K562 (cell line): Measurements from ENCODE around the gene GNAL. TPM values are rescaled to one million over a fixed set of nuclear protein-coding genes. Genes with fewer than 3 reads are reported as not detected.

Experiments used
- ATAC-seq: fragments of 200-7000 bp; cut with Tn5 transposase; 3 replicates; pipeline ENCODE4 v1.9.1; 2020; ENCODE audit warnings: moderate library complexity
- BruUV-seq: library from RNA; stranded (reverse); fragments of 400-500 nt; replicated peaks from 2 replicates; lab custom pipeline; 2021; lab: Mats Ljungman, UMichigan
- CTCF ChIA-PET: fragments of 300-600 bp; formaldehyde crosslinking; extraction: SDS; loops from one replicate; lab custom pipeline; 2021; ENCODE audit warnings: low intra/inter-chr PET ratio; lab: Yijun Ruan, JAX
- POLR2A ChIA-PET: fragments of 300-600, 350-650 bp; sonication (Branson Sonifier 250); formaldehyde crosslinking; extraction: SDS; loops from one replicate; lab custom pipeline; 2021; ENCODE audit warnings: antibody characterized with exemption, inconsistent platforms; lab: Yijun Ruan, JAX
- DNase-seq, 4 experiments: peaks; one replicate each; pipeline versions ENCODE4 v3.0.0 to v3.0.0-alpha.2; 2011 to 2018; ENCODE audit warnings: low spot score in 3 of 4, mixed read lengths in 3 of 4; ENCODE audit errors: extremely low read depth in 1 of 4
- FAIRE-seq: peaks from 2 replicates; lab custom pipeline; 2011; peaks lifted over from hg19 to GRCh38; lab: Jason Lieb, UNC
- H2AFZ ChIP-seq: 2 replicates; pipeline ENCODE4 v1.6.0; 2011; ENCODE audit warnings: low read depth, low read length, control low read depth, inconsistent platforms
- H3K27ac ChIP-seq: fragments of 200-600 bp; 3 replicates; pipeline ENCODE4 v1.8.0; 2011; ENCODE audit warnings: low read depth, mild to moderate bottlenecking, control low read depth, inconsistent platforms, low read length, moderate library complexity, mixed read lengths; ENCODE audit errors: extremely low read depth
- H3K27me3 ChIP-seq, 2 experiments: fragments of 300-600 bp in 1 of 2; 2 replicates in 1 of 2; 3 replicates in 1 of 2; pipeline versions ENCODE4 v1.6.0 to v1.8.0; 2011; ENCODE audit warnings: inconsistent platforms in 2 of 2, low read length in 2 of 2, mild to moderate bottlenecking in 1 of 2, mixed read lengths in 1 of 2, moderate library complexity in 1 of 2; ENCODE audit not compliant: control insufficient read depth in 2 of 2, insufficient read depth in 2 of 2
- H3K36me3 ChIP-seq: fragments of 300-600 bp; 3 replicates; pipeline ENCODE4 v1.8.0; 2011; ENCODE audit warnings: mild to moderate bottlenecking, low read length, inconsistent platforms; ENCODE audit not compliant: control insufficient read depth, insufficient read depth
- H3K4me1 ChIP-seq, 2 experiments: fragments of 200-600 bp in 1 of 2; replicated peaks in 1 of 2; 2 replicates in 1 of 2; 3 replicates in 1 of 2; pipeline versions ENCODE4 v1.5.1 to v1.8.0; 2011; ENCODE audit warnings: inconsistent platforms in 2 of 2, low read length in 2 of 2, mild to moderate bottlenecking in 1 of 2, mixed read lengths in 1 of 2, moderate library complexity in 1 of 2; ENCODE audit not compliant: control insufficient read depth in 2 of 2, insufficient read depth in 2 of 2
- H3K4me2 ChIP-seq: 2 replicates; pipeline ENCODE4 v1.6.1; 2011; ENCODE audit warnings: low read length, control low read depth, inconsistent platforms, mixed read lengths; ENCODE audit not compliant: insufficient read depth
- H3K4me3 ChIP-seq: fragments of 200-600 bp; sonication (generic), shearing (Covaris generic); 2 replicates; pipeline ENCODE4 v1.5.1; 2016; ENCODE audit warnings: control low read depth, inconsistent platforms
- H3K79me2 ChIP-seq: fragments of 200-600 bp; 3 replicates; pipeline ENCODE4 v1.8.0; 2011; ENCODE audit warnings: low read length, inconsistent platforms; ENCODE audit not compliant: control insufficient read depth, insufficient read depth
- H3K9ac ChIP-seq, 2 experiments: 2 replicates each; pipeline versions ENCODE4 v1.6.0 to v1.6.1; 2011; ENCODE audit warnings: low read depth in 2 of 2, low read length in 2 of 2, control low read depth in 1 of 2, inconsistent platforms in 1 of 2, mild to moderate bottlenecking in 1 of 2, mixed read lengths in 1 of 2; ENCODE audit not compliant: insufficient read depth in 1 of 2
- H3K9me1 ChIP-seq: one replicate; pipeline ENCODE4 v1.6.0; 2011; ENCODE audit warnings: inconsistent platforms, mild to moderate bottlenecking, low read length, moderate library complexity; ENCODE audit not compliant: control insufficient read depth, insufficient read depth
- H3K9me3 ChIP-seq: replicated peaks from 2 replicates; pipeline ENCODE4 v1.5.1; 2011; ENCODE audit warnings: low read depth, low read length, inconsistent platforms; ENCODE audit not compliant: control insufficient read depth, insufficient read depth
- H4K20me1 ChIP-seq: replicated peaks from 2 replicates; pipeline ENCODE4 v1.6.1; 2011; ENCODE audit warnings: low read length, inconsistent platforms, mixed read lengths; ENCODE audit not compliant: control insufficient read depth, insufficient read depth
- SMAD3 ChIP-seq: fragments of 450-650 bp; formaldehyde crosslinking; conservative IDR thresholded peaks from 2 replicates; pipeline ENCODE4 v1.4.0; 2020; ENCODE audit warnings: mild to moderate bottlenecking
- TCF7 ChIP-seq: sonication (generic); IDR thresholded peaks from 2 replicates; pipeline ENCODE4 v1.6.1; 2016; ENCODE audit warnings: antibody characterized with exemption, borderline replicate concordance
- U2AF1 ChIP-seq: fragments of 200-400 bp; formaldehyde crosslinking; optimal IDR thresholded peaks from 2 replicates; pipeline ENCODE3; 2017; ENCODE audit warnings: mild to moderate bottlenecking, low read depth, low read length, moderate library complexity
- ZBTB26 ChIP-seq: fragments of 450-650 bp; formaldehyde crosslinking; IDR thresholded peaks from 2 replicates; pipeline ENCODE4 v1.4.0; 2022; ENCODE audit warnings: missing genetic modification characterization
- ZHX1 ChIP-seq: fragments of 150-350 bp; conservative IDR thresholded peaks from 2 replicates; pipeline ENCODE4 v1.6.1; 2014; ENCODE audit warnings: low read length
- ZNF217 ChIP-seq: sonication (generic); formaldehyde crosslinking; IDR thresholded peaks from 2 replicates; pipeline ENCODE4 v1.8.0; 2022; ENCODE audit warnings: mild to moderate bottlenecking, missing genetic modification reagents
- ZNF3 ChIP-seq: fragments of 250-450 bp; sonication (Bioruptor Pico); IDR thresholded peaks from 2 replicates; pipeline ENCODE4 v1.5.0; 2021; ENCODE audit warnings: mild to moderate bottlenecking, moderate library complexity
- ZNF41 ChIP-seq: fragments of 250-450 bp; sonication (Bioruptor Pico); conservative IDR thresholded peaks from 2 replicates; pipeline ENCODE4 v1.4.0; 2020; ENCODE audit warnings: mild to moderate bottlenecking
- WGBS: fragments of 100-300 bp; shearing (Covaris generic); methylation state at CpG from one replicate; pipeline ENCODE4 v1.1.6; 2016; ENCODE audit warnings: low coverage, mixed read lengths; ENCODE audit not compliant: insufficient coverage; ENCODE audit errors: missing lambda C conversion rate; 5-methylcytosine and 5-hydroxymethylcytosine counted together
- in situ Hi-C: fragments of 300-500 bp; cut with MboI; formaldehyde crosslinking; loops from 4 replicates; pipeline ENCODE4 v1.15.0; 2018; ENCODE audit warnings: inconsistent platforms, mixed read lengths
- intact Hi-C: fragments of 100-400 bp; cut with micrococcal nuclease; formaldehyde crosslinking; loops from 2 replicates; pipeline ENCODE4 v1.14.2; 2022
- polyA plus RNA-seq, 8 experiments: library from polyadenylated mRNA; depleted of rRNA in 4 of 8; stranded (reverse) in 5 of 8; unstranded in 3 of 8; fragments of >200 nt; fragmentation: Nextera tagmentation in 2 of 8; fragmentation: Illumina TruSeq in 1 of 8; extraction: Ambion mirVana in 2 of 8; extraction: Trizol in 1 of 8; gene quantifications; 2 replicates each; pipeline versions ENCODE4 v1.2.1 to v1.2.3, GENCODE V29; 2011 to 2014; ENCODE audit warnings: inconsistent platforms in 1 of 8, missing spikeins in 1 of 8
- total RNA-seq, 7 experiments: library from RNA; depleted of rRNA in 6 of 7; stranded (reverse); fragments of >200 nt in 6 of 7; fragmentation: Illumina TruSeq in 2 of 7; extraction: Trizol in 2 of 7; gene quantifications; 2 replicates each; pipeline versions ENCODE4 v1.2.1 to v1.2.3, GENCODE V29; 2011 to 2021; ENCODE audit warnings: low replicate concordance in 1 of 7

The GNAL gene
- total and polyA plus RNA-seq, 9 of the 15 experiments (the other 6 are each of a cell fraction or from before 2014, with no cell fraction given) = under 0.01 to 0.10 (median 0.01) TPM; not detected in 5

GRCh38 chr18:11865071-11865470 lies 176.0 kb downstream of the GNAL start:
- TF ChIP-seq U2AF1 (no peak), ZBTB26 (CRISPR knock-in tag) (no peak), ZHX1 (no peak), SMAD3 (no peak), ZNF3 (no peak), ZNF217 (CRISPR knock-in tag) (no peak), ZNF41 (CRISPR knock-in tag) (no peak), TCF7 (no peak)
- TF ChIP-seq, all 486 proteins: peak for 0
- Histone ChIP-seq H3K4me3 (no peak overlapping the region), H3K4me2 (no peak overlapping the region), H3K27ac (no peak overlapping the region), H3K4me1 (peaks cover 7 to 16% of the 10 kb centered on the region in 2 experiments; a peak in 4 of 5 replicates), H2AFZ (no peak overlapping the region), H4K20me1 (no peaks in the 10 kb centered on the region), H3K9ac (no peak overlapping the region), H3K36me3 (no peaks in the 10 kb centered on the region), H3K27me3 (peaks cover 2 to 4% of the 10 kb centered on the region in 2 experiments; a peak in 2 of 5 replicates), H3K9me3 (no peaks in the 10 kb centered on the region), H3K79me2 (no peaks in the 10 kb centered on the region), H3K9me1 (no peaks in the 10 kb centered on the region)
- DNase-seq = no peak
- BruUV-seq = no TSS peak
- in situ Hi-C loops (no loop called here), intact Hi-C loops (no loop called here)
- POLR2A ChIA-PET = interaction anchor here (1.3 to 1.4 kb wide), 3 partner anchors 13 to 54 kb away, joined by 3 to 5 read pairs (median 3); no protein-coding TSS in a partner anchor
- CTCF ChIA-PET = no interaction called here
- FAIRE-seq = no peak
- ATAC-seq = no peak
- WGBS = 22% methylated on average over 12 of the region's 12 CpGs
